ENCODE data around the gene LRFN2.

LRFN2 gene

GRCh38 chr6:40541556-40542174 lies 45.5 kb downstream of the LRFN2 start:
- Mint-ChIP-seq H3K4me1 (no peaks in the 10 kb centered on the region), H3K27ac (no peak overlapping the region)

GRCh38 chr6:40540790-40541189 lies 46.4 kb downstream of the LRFN2 start:
- no peak overlapping the region for H3K27ac Mint-ChIP-seq
- H3K36me3 Mint-ChIP-seq = no peaks in the 10 kb centered on the region
- no peaks in the 10 kb centered on the region for H3K9me3 Mint-ChIP-seq
- H3K4me1 Mint-ChIP-seq = no peaks in the 10 kb centered on the region
- H3K27me3 Mint-ChIP-seq = no peaks in the 10 kb centered on the region
- no peak overlapping the region for H3K4me3 Mint-ChIP-seq

More at GRCh38 chr6:40541556-40542174, 45.5 kb downstream of the LRFN2 start:
- no peak overlapping the region for H3K4me3 Mint-ChIP-seq
- H3K36me3 Mint-ChIP-seq = no peaks in the 10 kb centered on the region
- no peaks in the 10 kb centered on the region for H3K9me3 Mint-ChIP-seq
- no peaks in the 10 kb centered on the region for H3K27me3 Mint-ChIP-seq

- Mint-ChIP-seq H3K4me1 (no peaks in the 10 kb centered on the region), H3K36me3 (no peaks in the 10 kb centered on the region), H3K27ac (no peak overlapping the region), H3K9me3 (no peaks in the 10 kb centered on the region), H3K4me3 (no peak overlapping the region), H3K27me3 (no peaks in the 10 kb centered on the region)
Measured at GRCh38 chr6:40539853-40540252, 47.3 kb downstream of the LRFN2 start.

- Mint-ChIP-seq H3K4me1 (no peaks in the 10 kb centered on the region), H3K4me3 (no peak overlapping the region), H3K27me3 (no peaks in the 10 kb centered on the region), H3K9me3 (no peaks in the 10 kb centered on the region), H3K27ac (no peak overlapping the region), H3K36me3 (no peaks in the 10 kb centered on the region)
Measured at GRCh38 chr6:40538556-40538955, 48.6 kb downstream of the LRFN2 start.

GRCh38 chr6:40537446-40537845 lies 49.7 kb downstream of the LRFN2 start:
- H3K27ac Mint-ChIP-seq = no peak overlapping the region

GRCh38 chr6:40536442-40536841 lies 50.7 kb downstream of the LRFN2 start:
- H3K27me3 Mint-ChIP-seq = no peaks in the 10 kb centered on the region
- peaks cover 7% of the 10 kb centered on the region for H3K4me1 Mint-ChIP-seq
- H3K4me3 Mint-ChIP-seq = no peak overlapping the region
- H3K36me3 Mint-ChIP-seq = no peaks in the 10 kb centered on the region
- no peaks in the 10 kb centered on the region for H3K9me3 Mint-ChIP-seq
- H3K27ac Mint-ChIP-seq = no peak overlapping the region

More at GRCh38 chr6:40537446-40537845, 49.7 kb downstream of the LRFN2 start:
- no peaks in the 10 kb centered on the region for H3K36me3 Mint-ChIP-seq
- no peaks in the 10 kb centered on the region for H3K27me3 Mint-ChIP-seq
- no peaks in the 10 kb centered on the region for H3K9me3 Mint-ChIP-seq
- peaks cover 7% of the 10 kb centered on the region for H3K4me1 Mint-ChIP-seq
- H3K4me3 Mint-ChIP-seq = no peak overlapping the region

GRCh38 chr6:40535819-40536380 lies 51.3 kb downstream of the LRFN2 start:
- Mint-ChIP-seq H3K27me3 (no peaks in the 10 kb centered on the region), H3K27ac (no peak overlapping the region), H3K4me1 (peaks cover 7% of the 10 kb centered on the region), H3K4me3 (no peak overlapping the region), H3K9me3 (no peaks in the 10 kb centered on the region), H3K36me3 (no peaks in the 10 kb centered on the region)

- Mint-ChIP-seq H3K27ac (no peak overlapping the region), H3K36me3 (no peaks in the 10 kb centered on the region), H3K4me3 (no peak overlapping the region)
Measured at GRCh38 chr6:40535110-40535818, 51.9 kb downstream of the LRFN2 start.

GRCh38 chr6:40532349-40533000 lies 54.7 kb downstream of the LRFN2 start:
- Mint-ChIP-seq H3K36me3 (no peaks in the 10 kb centered on the region), H3K27ac (no peak overlapping the region), H3K9me3 (no peaks in the 10 kb centered on the region), H3K4me1 (peaks cover 7% of the 10 kb centered on the region), H3K4me3 (no peak overlapping the region), H3K27me3 (no peaks in the 10 kb centered on the region)

More at GRCh38 chr6:40535110-40535818, 51.9 kb downstream of the LRFN2 start:
- peaks cover 7% of the 10 kb centered on the region for H3K4me1 Mint-ChIP-seq
- H3K27me3 Mint-ChIP-seq = no peaks in the 10 kb centered on the region
- no peaks in the 10 kb centered on the region for H3K9me3 Mint-ChIP-seq

GRCh38 chr6:40529919-40530318 lies 57.2 kb downstream of the LRFN2 start:
- H3K4me3 Mint-ChIP-seq = no peak overlapping the region
- no peak overlapping the region for H3K27ac Mint-ChIP-seq
- H3K4me1 Mint-ChIP-seq = peaks cover 7% of the 10 kb centered on the region
- no peaks in the 10 kb centered on the region for H3K9me3 Mint-ChIP-seq
- no peaks in the 10 kb centered on the region for H3K27me3 Mint-ChIP-seq
- H3K36me3 Mint-ChIP-seq = no peaks in the 10 kb centered on the region

GRCh38 chr6:40529040-40529439 lies 58.1 kb downstream of the LRFN2 start:
- Mint-ChIP-seq H3K36me3 (no peaks in the 10 kb centered on the region), H3K27ac (no peak overlapping the region), H3K27me3 (no peaks in the 10 kb centered on the region), H3K9me3 (no peaks in the 10 kb centered on the region), H3K4me1 (peaks cover 7% of the 10 kb centered on the region), H3K4me3 (no peak overlapping the region)

GRCh38 chr6:40528051-40528450 lies 59.1 kb downstream of the LRFN2 start:
- Mint-ChIP-seq H3K27me3 (no peaks in the 10 kb centered on the region), H3K9me3 (no peaks in the 10 kb centered on the region), H3K4me1 (peaks cover 6% of the 10 kb centered on the region), H3K4me3 (no peak overlapping the region), H3K36me3 (no peaks in the 10 kb centered on the region), H3K27ac (no peak overlapping the region)

- H3K4me1 Mint-ChIP-seq = no peaks in the 10 kb centered on the region
- H3K9me3 Mint-ChIP-seq = no peaks in the 10 kb centered on the region
- H3K27ac Mint-ChIP-seq = no peak overlapping the region
- no peak overlapping the region for H3K4me3 Mint-ChIP-seq
- no peaks in the 10 kb centered on the region for H3K36me3 Mint-ChIP-seq
- no peaks in the 10 kb centered on the region for H3K27me3 Mint-ChIP-seq
Measured at GRCh38 chr6:40526036-40526435, 61.1 kb downstream of the LRFN2 start.

- Mint-ChIP-seq H3K27me3 (no peaks in the 10 kb centered on the region), H3K4me3 (no peak overlapping the region), H3K9me3 (no peaks in the 10 kb centered on the region), H3K36me3 (no peaks in the 10 kb centered on the region), H3K27ac (no peak overlapping the region), H3K4me1 (peaks cover 3% of the 10 kb centered on the region)
Measured at GRCh38 chr6:40524797-40525585, 62.2 kb downstream of the LRFN2 start.

- H3K4me3 Mint-ChIP-seq = no peak overlapping the region
- H3K36me3 Mint-ChIP-seq = no peaks in the 10 kb centered on the region
- no peak overlapping the region for H3K27ac Mint-ChIP-seq
- H3K9me3 Mint-ChIP-seq = no peaks in the 10 kb centered on the region
- H3K27me3 Mint-ChIP-seq = no peaks in the 10 kb centered on the region
- H3K4me1 Mint-ChIP-seq = peaks cover 8% of the 10 kb centered on the region
Measured at GRCh38 chr6:40523505-40524172, 63.5 kb downstream of the LRFN2 start.
